Adrenal gland (tissue), 5 donors: ENCODE measurements around the gene ZNF346.

Experiments used
- POLR2A ChIP-seq, 2 donors: fragments of 450-650 bp; IDR thresholded peaks; one replicate each; pipeline ENCODE4 v1.6.1; 2017; ENCODE audit warnings: antibody characterized with exemption in 2 of 2, mild to moderate bottlenecking in 2 of 2, moderate library complexity in 1 of 2
- TF ChIP-seq, protein P1 (sequence below), 6 experiments: fragments of 450-650 bp in 4 of 6; fragments of 200-600 bp in 2 of 6; sonication (generic) in 1 of 6; IDR thresholded peaks; 1 replicate in 5 of 6; 2 replicates in 1 of 6; pipeline versions ENCODE4 v1.5.1 to v1.8.0; 2016 to 2021; ENCODE audit warnings: antibody characterized with exemption in 6 of 6, mild to moderate bottlenecking in 2 of 6, moderate library complexity in 1 of 6
- donor health status: DM: no; HTN: no; CAD: no.

DNA sequence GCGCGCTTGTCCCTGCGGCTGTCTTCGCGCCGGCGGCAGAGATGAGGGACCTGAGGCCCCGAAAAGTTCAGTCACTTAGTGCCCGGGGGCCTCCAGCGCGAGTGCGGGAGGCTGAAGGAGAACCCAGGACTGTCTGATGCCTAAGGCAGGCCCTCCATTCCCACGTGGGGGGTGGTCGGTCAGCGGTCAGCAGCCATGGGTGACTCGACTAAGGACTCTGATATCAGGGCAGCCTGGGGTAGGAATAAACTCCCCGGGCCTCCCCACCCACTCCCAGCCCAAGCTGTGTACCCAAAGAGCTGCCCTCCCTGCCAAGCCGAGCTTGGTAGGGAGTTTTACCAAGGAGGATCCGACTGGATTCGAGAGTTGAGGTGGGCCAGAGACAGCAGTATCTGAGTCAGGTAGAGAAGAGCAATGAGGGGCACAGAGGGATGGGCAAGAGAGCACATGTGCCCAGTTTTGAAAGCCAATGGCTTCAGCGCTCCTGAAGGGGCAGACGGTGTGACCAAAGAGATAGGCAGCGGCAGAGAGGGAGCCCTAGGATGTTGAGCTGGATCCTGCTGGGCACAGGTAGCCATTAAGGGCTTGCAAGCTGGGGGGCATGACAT is 65.0 kb downstream of the ZNF346 start:
- TF ChIP-seq, protein P1, sequence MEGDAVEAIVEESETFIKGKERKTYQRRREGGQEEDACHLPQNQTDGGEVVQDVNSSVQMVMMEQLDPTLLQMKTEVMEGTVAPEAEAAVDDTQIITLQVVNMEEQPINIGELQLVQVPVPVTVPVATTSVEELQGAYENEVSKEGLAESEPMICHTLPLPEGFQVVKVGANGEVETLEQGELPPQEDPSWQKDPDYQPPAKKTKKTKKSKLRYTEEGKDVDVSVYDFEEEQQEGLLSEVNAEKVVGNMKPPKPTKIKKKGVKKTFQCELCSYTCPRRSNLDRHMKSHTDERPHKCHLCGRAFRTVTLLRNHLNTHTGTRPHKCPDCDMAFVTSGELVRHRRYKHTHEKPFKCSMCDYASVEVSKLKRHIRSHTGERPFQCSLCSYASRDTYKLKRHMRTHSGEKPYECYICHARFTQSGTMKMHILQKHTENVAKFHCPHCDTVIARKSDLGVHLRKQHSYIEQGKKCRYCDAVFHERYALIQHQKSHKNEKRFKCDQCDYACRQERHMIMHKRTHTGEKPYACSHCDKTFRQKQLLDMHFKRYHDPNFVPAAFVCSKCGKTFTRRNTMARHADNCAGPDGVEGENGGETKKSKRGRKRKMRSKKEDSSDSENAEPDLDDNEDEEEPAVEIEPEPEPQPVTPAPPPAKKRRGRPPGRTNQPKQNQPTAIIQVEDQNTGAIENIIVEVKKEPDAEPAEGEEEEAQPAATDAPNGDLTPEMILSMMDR (IDR thresholded peaks at IDR 0.05) = no peak
- TF ChIP-seq POLR2A (IDR thresholded peaks at IDR 0.05) = no peak
